Measurements from ENCODE around the gene SETMAR. TPM values are rescaled to one million over a fixed set of nuclear protein-coding genes. Genes with fewer than 3 reads are reported as not detected.
"Not testable (repeated sequence)": the region's sequence is repeated elsewhere in the genome, so short reads cannot be mapped to it uniquely, and the experiment has no call there.

Gene SETMAR
- total and polyA plus RNA-seq, 2 donors (not counting 1 experiment from before 2014, with no cell fraction given): 13.9 to 14.7 TPM

DNA sequence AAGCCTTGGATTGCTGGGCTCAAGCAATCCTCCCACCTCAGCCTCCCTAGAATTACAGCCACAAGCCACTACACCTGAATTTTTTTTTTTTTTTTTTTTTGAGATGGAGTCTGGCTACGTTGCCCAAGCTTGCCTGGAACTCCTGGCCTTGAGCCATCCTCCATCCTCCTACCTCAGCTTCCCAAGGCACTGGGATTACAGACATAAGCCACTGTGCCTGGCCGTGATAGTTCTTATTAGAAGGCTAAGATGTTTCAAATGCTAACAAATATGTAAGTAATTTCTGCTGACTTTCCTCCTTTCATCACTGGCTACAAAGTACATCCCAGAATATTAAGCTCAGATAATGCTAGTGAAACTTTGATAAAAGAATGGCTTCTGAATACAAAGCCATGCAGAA is 5.7 kb upstream of the SETMAR start:
- no peak overlapping the region for H3K27ac ChIP-seq (ENCODE audit: insufficient read depth, low read length)
- no peaks in the 10 kb centered on the region for H4K20me1 ChIP-seq (ENCODE audit: control insufficient read depth, extremely low read depth, insufficient read depth, low read length)
- H3K9ac ChIP-seq (ENCODE audit: insufficient read depth, low read length): no peak overlapping the region
- DNase-seq (ENCODE audit: low read depth in 2 of 2): no peak
- no peaks in the 10 kb centered on the region for H3K79me2 ChIP-seq (ENCODE audit: control insufficient read depth, insufficient read depth, low read length)
- no peaks in the 10 kb centered on the region for H3K36me3 ChIP-seq (ENCODE audit: control insufficient read depth, insufficient read depth, low read length)
- no peaks in the 10 kb centered on the region for H3K27me3 ChIP-seq (ENCODE audit: control insufficient read depth, insufficient read depth, low read length)
- no peaks in the 10 kb centered on the region for H3K9me3 ChIP-seq (ENCODE audit: control insufficient read depth, insufficient read depth, low read depth, low read length)
- H3K4me1 ChIP-seq (ENCODE audit: control insufficient read depth, extremely low read depth, insufficient read depth, low read length): no peaks in the 10 kb centered on the region
- no peak overlapping the region for H3K4me3 ChIP-seq (replicated peaks in 1 of 4; ENCODE audit: control extremely low read depth in 1 of 4, insufficient read depth in 1 of 4, low read depth in 3 of 4, low read length in 4 of 4)
- H2AFZ ChIP-seq (ENCODE audit: low read length): no peak overlapping the region
- TF ChIP-seq CTCF (conservative IDR thresholded peaks at IDR 0.05 in 1 of 2, IDR thresholded peaks at IDR 0.05 in 1 of 2; ENCODE audit: low read depth in 1 of 2, low read length in 2 of 2) (no peak), EZH2 (IDR thresholded peaks at IDR 0.05; ENCODE audit: low read length, missing control alignments) (no peak)
- no peak overlapping the region for H3K4me2 ChIP-seq (ENCODE audit: extremely low read depth, insufficient read depth, low read length)

GRCh38 chr3:4302747-4303146 is 422 bp upstream of the SETMAR start:
- H3K27me3 ChIP-seq (ENCODE audit: control insufficient read depth, insufficient read depth, low read length): no peaks in the 10 kb centered on the region
- peak overlapping the region in 2 of 4 experiments; percentile 72 to 78 for H3K4me3 ChIP-seq (replicated peaks in 1 of 4; ENCODE audit: control extremely low read depth in 1 of 4, insufficient read depth in 1 of 4, low read depth in 3 of 4, low read length in 4 of 4)
- no peak for DNase-seq (ENCODE audit: low read depth in 2 of 2)
- H4K20me1 ChIP-seq (ENCODE audit: control insufficient read depth, extremely low read depth, insufficient read depth, low read length): no peaks in the 10 kb centered on the region
- TF ChIP-seq EZH2 (IDR thresholded peaks at IDR 0.05; ENCODE audit: low read length, missing control alignments) (no peak), CTCF (conservative IDR thresholded peaks at IDR 0.05 in 1 of 2, IDR thresholded peaks at IDR 0.05 in 1 of 2; ENCODE audit: low read depth in 1 of 2, low read length in 2 of 2) (no peak)
- peak overlapping the region; percentile 18 for H3K4me2 ChIP-seq (ENCODE audit: extremely low read depth, insufficient read depth, low read length)
- H3K36me3 ChIP-seq (ENCODE audit: control insufficient read depth, insufficient read depth, low read length): no peaks in the 10 kb centered on the region
- H3K79me2 ChIP-seq (ENCODE audit: control insufficient read depth, insufficient read depth, low read length): no peaks in the 10 kb centered on the region
- H3K9ac ChIP-seq (ENCODE audit: insufficient read depth, low read length): no peak overlapping the region
- no peaks in the 10 kb centered on the region for H3K9me3 ChIP-seq (ENCODE audit: control insufficient read depth, insufficient read depth, low read depth, low read length)
- peak overlapping the region; percentile 87 for H2AFZ ChIP-seq (ENCODE audit: low read length)
- no peak overlapping the region for H3K27ac ChIP-seq (ENCODE audit: insufficient read depth, low read length)
- no peaks in the 10 kb centered on the region for H3K4me1 ChIP-seq (ENCODE audit: control insufficient read depth, extremely low read depth, insufficient read depth, low read length)

DNA sequence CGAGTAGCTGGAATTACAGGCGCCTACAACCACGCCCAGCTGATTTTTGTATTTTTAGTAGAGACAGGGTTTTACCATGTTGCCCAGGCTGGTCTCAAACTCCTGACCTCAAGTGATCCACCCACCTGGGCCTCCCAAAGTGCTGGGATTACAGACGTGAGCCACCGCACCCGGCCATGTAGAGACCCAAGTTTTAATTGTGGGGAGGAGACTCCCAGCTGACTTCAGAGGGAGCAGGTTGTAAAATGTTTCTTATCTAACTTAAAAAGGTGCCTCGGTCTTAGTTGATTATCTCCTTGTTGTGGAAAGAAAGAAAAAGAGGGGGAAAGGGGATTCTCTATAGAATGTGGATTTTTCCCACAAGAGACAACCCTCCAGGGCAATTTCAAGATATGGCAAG is 2.0 kb downstream of the SETMAR start:
- H3K79me2 ChIP-seq (ENCODE audit: control insufficient read depth, insufficient read depth, low read length); H3K36me3 ChIP-seq (ENCODE audit: control insufficient read depth, insufficient read depth, low read length); H3K27me3 ChIP-seq (ENCODE audit: control insufficient read depth, insufficient read depth, low read length); H3K9ac ChIP-seq (ENCODE audit: insufficient read depth, low read length); H4K20me1 ChIP-seq (ENCODE audit: control insufficient read depth, extremely low read depth, insufficient read depth, low read length); H2AFZ ChIP-seq (ENCODE audit: low read length); H3K27ac ChIP-seq (ENCODE audit: insufficient read depth, low read length); H3K9me3 ChIP-seq (ENCODE audit: control insufficient read depth, insufficient read depth, low read depth, low read length); H3K4me2 ChIP-seq (ENCODE audit: extremely low read depth, insufficient read depth, low read length); H3K4me3 ChIP-seq (replicated peaks in 1 of 4; ENCODE audit: control extremely low read depth in 1 of 4, insufficient read depth in 1 of 4, low read depth in 3 of 4, low read length in 4 of 4); DNase-seq (ENCODE audit: low read depth in 2 of 2); H3K4me1 ChIP-seq (ENCODE audit: control insufficient read depth, extremely low read depth, insufficient read depth, low read length): not testable (repeated sequence)

All from fibroblast of lung (primary cell).